HG03442 (cell line): ENCODE measurements around the gene NETO1.

Experiments used
- ATAC-seq: cut with Tn5 transposase; IDR thresholded peaks from one replicate; pipeline ENCODE4 v1.9.1; 2021; ENCODE audit warnings: mild to moderate bottlenecking, moderate library complexity; ENCODE audit not compliant: unreplicated experiment

NETO1 gene

GRCh38 chr18:72867746-72868584 lies at the start of gene NETO1:
TSS of gene NETO1 (minus strand) at chr18:72867987. CDS start at chr18:72867291, 696 bp downstream.
- ATAC-seq = no peak

DNA sequence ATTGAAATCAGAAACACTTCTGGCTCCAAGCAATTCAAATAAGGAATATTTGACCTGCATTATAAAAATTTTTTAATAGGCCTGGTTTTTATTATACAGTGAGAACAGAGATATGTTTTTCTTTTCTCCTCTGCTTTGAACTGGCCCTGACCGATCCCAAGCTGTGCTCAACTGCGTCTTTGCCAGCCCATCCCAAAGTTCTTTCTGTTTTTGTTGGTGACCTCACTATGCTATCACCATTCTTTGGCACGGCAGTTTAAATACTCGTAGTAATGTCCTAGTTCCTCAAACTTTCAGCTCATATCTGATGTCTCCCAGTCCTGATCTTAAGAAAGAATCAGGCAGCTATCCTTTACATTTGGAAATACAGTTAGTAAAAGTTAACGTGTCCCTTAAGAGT lies 42.3 kb upstream of the NETO1 start:
- no peak for ATAC-seq

- ATAC-seq = no peak
Measured at GRCh38 chr18:72908181-72908580, 40.4 kb upstream of the NETO1 start.

DNA sequence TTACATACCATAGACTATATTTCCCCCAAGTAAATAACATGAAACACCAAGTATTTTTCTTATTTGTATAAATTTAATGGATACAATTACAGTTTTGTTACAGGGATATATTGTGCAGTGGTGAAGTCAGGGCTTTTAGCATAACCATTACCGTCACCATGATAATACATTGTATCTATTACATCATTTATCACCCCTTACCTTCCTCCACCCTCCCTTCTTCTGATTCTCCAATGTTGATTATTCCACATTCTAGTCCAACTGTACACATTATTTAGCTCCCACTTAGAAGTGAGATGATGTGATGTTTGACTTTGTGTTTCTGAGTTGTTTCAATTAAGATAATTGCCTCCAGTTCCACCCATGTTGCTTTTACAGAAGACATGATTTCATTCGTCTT lies 35.2 kb upstream of the NETO1 start:
- ATAC-seq = no peak

- ATAC-seq = no peak
Measured at GRCh38 chr18:72899338-72899737, 31.6 kb upstream of the NETO1 start.

DNA sequence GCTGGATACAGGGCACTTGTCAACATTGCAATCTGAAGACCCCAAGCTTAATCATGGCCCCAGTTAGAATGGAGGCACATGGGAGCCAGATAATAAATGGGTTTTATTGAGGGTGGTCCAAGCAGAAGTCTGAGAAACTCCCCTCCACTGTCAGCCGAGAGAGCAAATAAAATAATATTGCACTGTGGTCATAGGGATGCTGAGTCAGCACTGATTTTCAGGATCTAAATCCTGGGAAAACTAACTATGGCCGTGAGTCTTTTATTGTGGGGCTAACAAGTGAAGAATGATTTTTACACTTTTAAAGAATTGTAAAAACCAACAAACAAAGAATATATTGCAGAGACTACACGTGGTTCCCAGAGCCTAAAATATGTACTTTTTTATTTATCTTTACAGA lies 31.1 kb upstream of the NETO1 start:
- ATAC-seq = no peak

DNA sequence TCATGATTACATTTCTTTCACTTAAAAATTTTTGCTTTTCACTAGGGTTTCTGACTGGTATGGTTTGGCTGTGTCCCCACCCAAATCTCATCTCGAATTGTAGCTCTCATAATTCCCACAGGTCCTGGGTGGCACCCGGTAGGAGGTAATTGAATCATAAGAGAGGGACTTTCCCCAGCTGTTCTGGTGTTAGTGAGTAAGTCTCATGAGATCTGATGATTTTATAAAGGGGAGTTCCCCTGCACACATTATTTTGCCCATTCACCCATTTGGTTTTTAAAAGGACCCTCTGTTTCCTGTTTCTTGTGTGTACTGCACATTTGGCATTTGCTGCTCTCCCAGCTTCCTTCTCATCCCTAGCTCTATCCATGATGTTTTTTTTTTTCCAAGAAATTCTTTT lies 27.8 kb upstream of the NETO1 start:
- no peak for ATAC-seq

GRCh38 chr18:72878561-72878960 lies 10.8 kb upstream of the NETO1 start:
- ATAC-seq = no peak

DNA sequence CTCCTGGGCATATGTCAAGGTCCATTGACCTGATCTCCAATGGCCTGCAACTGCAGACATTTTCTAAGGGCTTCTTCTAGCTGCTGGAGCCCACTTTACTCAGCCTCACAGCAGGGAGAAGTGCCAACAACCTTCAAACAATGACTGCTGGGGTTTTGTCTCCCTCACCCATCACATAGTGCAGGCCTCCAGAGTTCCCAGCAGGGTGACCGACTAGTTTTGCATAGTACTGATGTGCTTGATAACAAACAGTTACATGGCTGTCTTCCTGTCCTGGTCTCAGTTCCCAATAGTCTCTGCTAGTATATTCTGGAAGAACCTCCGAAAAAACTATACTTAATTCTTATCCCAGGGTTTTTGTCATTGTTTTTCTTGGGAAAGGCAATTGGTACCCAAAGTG lies 10.4 kb upstream of the NETO1 start:
- ATAC-seq = no peak

DNA sequence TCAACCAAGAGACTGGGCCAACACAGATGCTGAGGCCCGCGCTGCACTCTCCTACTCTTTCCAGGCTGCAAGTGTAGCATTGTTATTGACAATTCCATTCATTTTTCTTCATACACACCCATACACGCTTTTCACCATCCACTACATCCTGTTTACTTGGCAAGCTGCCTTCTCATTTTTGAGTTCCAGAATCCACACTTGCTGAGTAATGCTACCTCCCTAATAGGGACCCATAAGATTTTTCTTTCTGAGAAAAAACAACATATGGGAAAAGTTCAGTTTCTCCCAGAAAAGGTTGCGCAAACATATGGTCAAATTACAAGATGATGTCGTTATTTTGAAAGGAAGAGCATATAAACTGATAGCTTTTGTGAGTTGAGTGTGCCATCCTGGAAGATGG lies 3.3 kb upstream of the NETO1 start:
- ATAC-seq = no peak

DNA sequence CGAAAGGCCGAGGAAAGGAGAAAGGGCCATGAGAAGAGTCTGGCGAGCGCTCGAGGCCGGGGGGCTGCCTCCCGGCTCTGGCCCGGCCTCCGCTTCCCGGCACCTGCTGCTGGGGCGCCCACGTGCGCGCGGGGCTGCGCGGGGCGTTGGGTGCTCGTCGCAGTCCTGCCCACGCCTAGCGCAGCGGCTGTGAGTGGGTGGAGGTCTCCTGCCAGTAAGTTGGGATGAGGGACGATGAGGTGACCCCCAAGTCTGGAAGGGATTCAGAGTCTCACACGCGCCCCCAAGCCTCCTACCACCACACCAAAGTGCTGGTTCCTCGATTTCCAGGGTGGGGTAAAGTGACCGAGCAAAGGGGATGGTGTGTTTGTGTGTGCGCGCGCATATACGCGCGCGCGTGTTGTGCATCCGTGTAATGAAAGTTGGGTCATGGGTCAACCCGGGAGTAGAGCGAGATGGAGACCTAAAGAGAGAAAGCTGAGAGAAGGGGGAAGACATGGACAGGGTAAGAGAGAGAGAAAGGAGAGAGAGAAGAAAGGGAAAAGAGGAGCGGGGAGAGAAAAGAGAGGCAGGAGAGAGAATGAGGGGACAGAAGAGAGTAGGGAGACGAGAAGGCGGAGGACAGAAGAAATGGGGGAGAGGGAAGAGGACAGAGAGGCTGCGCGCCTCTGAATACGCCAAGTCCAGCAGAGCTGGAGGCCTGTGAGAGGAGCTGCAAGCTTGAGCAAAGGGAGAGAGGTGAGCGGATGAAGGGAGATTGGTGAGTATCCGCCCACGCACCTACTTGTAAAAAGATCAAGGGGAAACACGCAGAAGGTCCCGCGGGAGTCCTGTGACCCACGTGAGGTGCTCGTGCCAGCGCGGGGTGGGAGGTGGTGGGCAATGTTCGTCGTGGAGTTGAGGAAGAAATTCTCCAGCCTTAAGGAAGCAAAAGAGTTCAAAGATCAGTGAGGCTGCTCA lies 1.7 kb upstream of the NETO1 start:
- no peak for ATAC-seq

DNA sequence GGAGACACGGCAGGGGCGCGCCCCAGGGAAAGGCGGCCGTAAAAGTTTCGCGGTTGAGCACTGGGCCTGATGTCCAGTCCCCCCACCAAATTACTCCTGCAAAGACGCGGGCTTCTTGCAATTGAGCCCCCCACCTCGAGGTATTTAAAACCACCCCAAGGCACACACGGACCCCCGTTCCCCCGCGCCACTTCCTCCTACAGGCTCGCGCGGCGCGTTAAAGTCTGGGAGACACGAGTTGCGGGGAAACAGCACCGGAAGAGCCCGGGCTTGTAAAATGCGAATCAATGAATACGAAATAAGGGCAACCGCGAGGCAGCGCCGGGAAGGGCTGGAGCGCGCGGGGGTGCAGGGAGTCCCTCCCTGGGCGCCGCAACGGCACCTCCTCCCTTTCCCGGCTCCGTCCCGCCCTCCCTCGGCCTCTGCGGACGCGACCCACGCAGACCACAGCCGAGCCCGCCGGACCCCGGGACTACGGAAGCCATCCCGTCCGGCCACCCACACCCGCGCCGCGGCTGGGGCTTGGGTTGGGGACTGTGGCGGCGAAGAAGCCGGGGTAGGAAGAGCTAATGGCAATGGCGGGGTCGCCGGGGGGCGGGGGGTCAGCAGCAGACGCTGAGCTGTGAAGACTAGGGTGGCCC lies 918 bp upstream of the NETO1 start:
- no peak for ATAC-seq

DNA sequence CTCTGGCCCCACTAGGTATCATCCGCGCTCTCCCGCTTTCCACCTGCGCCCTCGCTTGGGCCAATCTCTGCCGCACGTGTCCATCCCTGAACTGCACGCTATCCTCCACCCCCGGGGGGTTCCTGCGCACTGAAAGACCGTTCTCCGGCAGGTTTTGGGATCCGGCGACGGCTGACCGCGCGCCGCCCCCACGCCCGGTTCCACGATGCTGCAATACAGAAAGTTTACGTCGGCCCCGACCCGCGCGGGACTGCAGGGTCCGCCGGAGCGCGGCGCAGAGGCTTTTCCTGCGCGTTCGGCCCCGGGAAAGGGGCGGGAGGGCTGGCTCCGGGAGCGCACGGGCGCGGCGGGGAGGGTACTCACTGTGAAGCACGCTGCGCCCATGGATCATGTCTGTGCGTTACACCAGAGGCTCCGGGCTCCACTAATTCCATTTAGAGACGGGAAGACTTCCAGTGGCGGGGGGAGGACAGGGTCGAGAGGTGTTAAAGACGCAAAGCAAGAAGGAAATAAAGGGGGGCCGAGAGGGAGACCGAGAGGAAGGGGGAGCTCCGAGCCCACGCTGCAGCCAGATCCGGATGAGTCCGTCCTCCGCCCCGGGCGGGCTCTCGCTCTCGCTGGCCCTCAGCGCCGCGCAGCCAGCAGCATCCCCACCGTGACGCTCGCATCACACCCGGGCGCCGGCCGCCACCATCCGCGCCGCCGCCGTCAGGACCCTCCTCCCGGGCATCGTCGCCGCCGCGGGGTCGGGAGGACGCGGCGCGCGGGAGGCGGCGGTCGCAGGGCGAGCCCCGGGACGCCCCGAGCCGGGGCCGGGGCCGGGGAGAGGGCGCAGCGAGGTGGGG lies 664 bp downstream of the NETO1 start:
- no peak for ATAC-seq

- ATAC-seq = no peak
Measured at GRCh38 chr18:72866442-72866900, 1.3 kb downstream of the NETO1 start.

DNA sequence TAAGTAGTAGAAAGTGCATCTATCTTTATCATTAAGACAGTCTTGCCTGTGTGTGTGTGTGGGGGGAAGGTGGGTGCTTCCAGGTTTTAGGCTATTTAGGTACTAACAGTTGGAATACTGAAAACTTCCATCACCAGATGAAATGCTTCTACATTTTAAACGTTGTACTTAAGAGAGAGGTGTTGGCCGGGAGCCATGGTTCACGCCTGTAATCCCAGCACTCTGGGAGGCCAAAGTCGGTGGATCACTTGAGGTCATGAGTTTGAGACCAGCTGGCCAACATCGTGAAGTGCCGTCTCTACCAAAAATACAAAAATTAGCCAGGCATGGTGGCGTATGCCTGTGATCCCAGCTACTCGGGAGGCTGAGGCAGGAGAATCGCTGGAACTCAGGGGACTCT lies 4.0 kb downstream of the NETO1 start:
- ATAC-seq = no peak

DNA sequence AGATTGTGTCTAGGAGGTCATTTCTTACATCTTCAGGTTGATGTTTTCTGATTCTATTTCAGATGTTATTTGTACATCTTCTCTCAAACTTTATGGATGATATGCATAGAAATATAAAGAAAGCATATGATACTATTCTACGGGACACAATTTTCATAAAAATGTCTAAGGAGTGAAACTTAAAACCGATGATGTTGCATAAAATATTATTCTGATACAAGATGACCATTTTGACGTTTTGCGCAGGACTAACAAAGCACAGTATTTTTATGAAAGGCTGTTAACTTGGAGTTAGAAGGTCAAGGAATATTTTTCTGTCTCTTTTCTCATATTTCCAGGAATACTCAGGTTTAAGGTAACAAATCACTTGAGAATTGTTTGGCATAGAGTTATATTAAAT lies 8.7 kb downstream of the NETO1 start:
- no peak for ATAC-seq

DNA sequence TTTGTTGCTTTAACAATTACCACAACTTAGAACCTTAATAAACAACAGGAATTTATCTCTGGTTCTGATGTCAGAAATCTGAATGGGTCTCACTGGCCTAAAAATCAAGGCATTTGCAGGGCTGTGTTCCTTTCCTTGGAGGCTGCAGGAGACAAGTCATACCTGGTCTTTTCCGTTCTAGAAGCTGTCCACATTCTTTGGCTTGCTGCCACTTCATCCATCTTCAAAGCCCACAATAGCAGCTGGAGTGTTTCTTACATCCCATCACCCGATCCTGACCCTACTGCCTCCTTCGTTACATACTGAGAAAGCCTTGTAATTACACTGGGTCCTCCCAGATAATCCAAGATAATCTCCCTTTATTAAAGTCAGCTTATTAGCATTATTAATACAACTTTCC lies 18.1 kb downstream of the NETO1 start:
- ATAC-seq = no peak

GRCh38 chr18:72848503-72849237 lies 19.1 kb downstream of the NETO1 start:
- no peak for ATAC-seq

- no peak for ATAC-seq
Measured at GRCh38 chr18:72847771-72848170, 20.0 kb downstream of the NETO1 start.
